Epithelial cell of esophagus (primary cell): Measurements from ENCODE around the gene USH1G.

ENCODE experiments used
- DNase-seq: peaks from one replicate; pipeline ENCODE4 v3.0.0; 2010; ENCODE audit warnings: low read depth
- H3K4me3 ChIP-seq: 2 replicates; pipeline ENCODE4 v1.5.1; 2011; ENCODE audit warnings: mild to moderate bottlenecking, low read length, control low read depth
- CTCF ChIP-seq: IDR thresholded peaks from 2 replicates; pipeline ENCODE4 v1.5.1; 2011; ENCODE audit warnings: low read depth, mild to moderate bottlenecking, low read length, control low read depth, inconsistent platforms; ENCODE audit not compliant: insufficient read depth; ENCODE audit errors: missing control alignments

Gene USH1G

GRCh38 chr17:74901353-74902135 lies 21.5 kb downstream of the USH1G start:
- no peak for DNase-seq
- no peak for TF ChIP-seq CTCF
- no peak overlapping the region for H3K4me3 ChIP-seq

GRCh38 chr17:74900208-74900607 lies 22.8 kb downstream of the USH1G start:
- TF ChIP-seq CTCF, result no peak
- H3K4me3 ChIP-seq, result no peak overlapping the region
- DNase-seq, result no peak

- no peak for TF ChIP-seq CTCF
- peak; percentile 87 for DNase-seq
- H3K4me3 ChIP-seq, result no peak overlapping the region
Observed at GRCh38 chr17:74898376-74898946, 24.6 kb downstream of the USH1G start.

GRCh38 chr17:74893936-74894671 lies 29.0 kb downstream of the USH1G start:
- no peak overlapping the region for H3K4me3 ChIP-seq
- no peak for TF ChIP-seq CTCF
- DNase-seq, result no peak

GRCh38 chr17:74892974-74893911 lies 29.8 kb downstream of the USH1G start, which contains the start of gene FADS6:
Gene FADS6, minus strand, starts transcription at chr17:74893633. Its CDS starts 38 bp downstream, at chr17:74893595.
- DNase-seq, result no peak
- no peak for TF ChIP-seq CTCF
- peak within 1 kb of the TSS; percentile 34 for H3K4me3 ChIP-seq
